Sigmoid colon (tissue), 4 donors: ENCODE measurements around the gene SH3RF3.

Experiments used
- EP300 ChIP-seq, 4 donors: sonication (generic); formaldehyde crosslinking; IDR thresholded peaks; one replicate each; pipeline ENCODE4 v1.6.1; 2017; ENCODE audit warnings: antibody characterized with exemption in 4 of 4
- POLR2A ChIP-seq, 2 donors: fragments of 450-650 bp; IDR thresholded peaks; one replicate each; pipeline ENCODE4 v1.6.1; 2016; ENCODE audit warnings: antibody characterized with exemption in 2 of 2, mild to moderate bottlenecking in 2 of 2, moderate library complexity in 2 of 2
- POLR2AphosphoS5 ChIP-seq, 4 donors: sonication (generic); formaldehyde crosslinking; IDR thresholded peaks; one replicate each; pipeline ENCODE4 v1.6.1; 2017; ENCODE audit warnings: antibody characterized with exemption in 4 of 4
- TF ChIP-seq, protein P1 (sequence below), 4 experiments: fragments of 450-650 bp in 3 of 4; fragments of 200-600 bp in 1 of 4; IDR thresholded peaks; one replicate each; pipeline ENCODE4 v1.5.1; 2016 to 2019; ENCODE audit warnings: antibody characterized with exemption in 4 of 4, mild to moderate bottlenecking in 3 of 4, moderate library complexity in 2 of 4

DNA sequence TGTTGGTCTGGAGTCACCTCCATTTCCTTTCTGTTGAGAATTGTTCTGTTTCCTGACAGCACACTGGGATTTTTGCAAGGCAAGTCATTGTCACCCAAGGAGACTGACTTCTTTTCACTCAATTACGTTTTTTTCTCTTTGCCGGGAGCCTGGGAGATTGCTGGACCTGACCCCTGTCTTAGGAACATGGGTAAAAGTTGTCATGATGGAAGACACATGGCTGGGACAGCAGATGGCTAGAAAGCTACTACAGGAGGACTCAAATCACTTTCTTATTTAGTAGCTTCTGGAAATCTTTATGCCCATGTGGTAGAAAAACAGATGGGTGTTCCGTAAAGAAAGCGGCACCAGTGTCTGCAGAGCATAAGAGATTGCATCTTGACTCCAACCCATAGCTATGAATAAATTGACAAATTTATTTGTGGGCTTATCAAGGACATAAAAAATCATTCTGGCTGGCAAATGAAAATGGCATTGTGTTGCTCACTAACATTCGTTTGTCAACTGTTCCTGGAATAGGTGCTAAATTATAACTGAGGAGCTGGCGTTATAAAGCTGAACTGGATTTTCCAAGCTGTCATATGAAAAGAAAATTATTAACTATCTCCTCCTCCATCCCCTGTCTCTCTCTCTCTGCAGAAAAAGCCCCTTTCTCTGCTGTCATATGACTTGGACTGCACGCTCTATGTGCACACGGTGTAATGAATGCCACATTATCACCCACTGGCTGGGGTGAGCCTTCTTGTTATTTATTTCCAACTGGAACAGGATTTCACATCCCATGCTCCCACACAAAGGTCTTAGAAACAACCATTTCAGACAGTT is 159.8 kb downstream of the SH3RF3 start:
- TF ChIP-seq POLR2A (IDR thresholded peaks at IDR 0.05) (no peak), POLR2AphosphoS5 (IDR thresholded peaks at IDR 0.05) (no peak), EP300 (IDR thresholded peaks at IDR 0.05) (no peak)
- TF ChIP-seq, protein P1, sequence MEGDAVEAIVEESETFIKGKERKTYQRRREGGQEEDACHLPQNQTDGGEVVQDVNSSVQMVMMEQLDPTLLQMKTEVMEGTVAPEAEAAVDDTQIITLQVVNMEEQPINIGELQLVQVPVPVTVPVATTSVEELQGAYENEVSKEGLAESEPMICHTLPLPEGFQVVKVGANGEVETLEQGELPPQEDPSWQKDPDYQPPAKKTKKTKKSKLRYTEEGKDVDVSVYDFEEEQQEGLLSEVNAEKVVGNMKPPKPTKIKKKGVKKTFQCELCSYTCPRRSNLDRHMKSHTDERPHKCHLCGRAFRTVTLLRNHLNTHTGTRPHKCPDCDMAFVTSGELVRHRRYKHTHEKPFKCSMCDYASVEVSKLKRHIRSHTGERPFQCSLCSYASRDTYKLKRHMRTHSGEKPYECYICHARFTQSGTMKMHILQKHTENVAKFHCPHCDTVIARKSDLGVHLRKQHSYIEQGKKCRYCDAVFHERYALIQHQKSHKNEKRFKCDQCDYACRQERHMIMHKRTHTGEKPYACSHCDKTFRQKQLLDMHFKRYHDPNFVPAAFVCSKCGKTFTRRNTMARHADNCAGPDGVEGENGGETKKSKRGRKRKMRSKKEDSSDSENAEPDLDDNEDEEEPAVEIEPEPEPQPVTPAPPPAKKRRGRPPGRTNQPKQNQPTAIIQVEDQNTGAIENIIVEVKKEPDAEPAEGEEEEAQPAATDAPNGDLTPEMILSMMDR (IDR thresholded peaks at IDR 0.05): no peak
